Measurements from ENCODE around the gene CCDC33.
A peak's percentile ranks its signal among the peaks of the same experiment; 100 is the strongest.

The CCDC33 gene

GRCh38 chr15:74263466-74263865, 27.3 kb downstream of the CCDC33 start:
- no peak for DNase-seq
- H3K79me1 ChIP-seq (ENCODE audit: low read length): no peaks in the 10 kb centered on the region
- H4K8ac ChIP-seq (ENCODE audit: low read depth, low read length): no peak overlapping the region
- no CpG with 5 or more reads among the region's 5 CpGs for WGBS (ENCODE audit: extremely low coverage, insufficient coverage, low lambda C conversion rate)
- no peak overlapping the region for H3K9ac ChIP-seq (ENCODE audit: low read length)
- no peaks in the 10 kb centered on the region for H3K27me3 ChIP-seq (ENCODE audit: insufficient read depth, low read length, poor library complexity)
- no peak overlapping the region for H3K56ac ChIP-seq (ENCODE audit: low read length)
- H3K4me2 ChIP-seq (ENCODE audit: low read length): no peak overlapping the region
- H2BK5ac ChIP-seq (ENCODE audit: low read length): no peak overlapping the region
- no peaks in the 10 kb centered on the region for H3K36me3 ChIP-seq (ENCODE audit: control insufficient read depth, insufficient read depth, low read length)
- no peak overlapping the region for H4K5ac ChIP-seq (ENCODE audit: low read length)
- H2BK120ac ChIP-seq (ENCODE audit: low read depth, low read length): no peak overlapping the region
- H3K79me2 ChIP-seq (ENCODE audit: control insufficient read depth, insufficient read depth, low read length): no peaks in the 10 kb centered on the region
- no peak overlapping the region for H2AK5ac ChIP-seq (ENCODE audit: low read length)
- no peak overlapping the region for H3K4me3 ChIP-seq (ENCODE audit: low read length)
- no peak overlapping the region for H3K23ac ChIP-seq (ENCODE audit: low read length)
- H3K18ac ChIP-seq (ENCODE audit: low read length): no peak overlapping the region
- no peak overlapping the region for H2BK15ac ChIP-seq (replicated peaks; ENCODE audit: low read depth)
- peaks cover 3% of the 10 kb centered on the region for H3K4me1 ChIP-seq (ENCODE audit: control insufficient read depth, low read depth, low read length)
- H3K27ac ChIP-seq (ENCODE audit: low read depth, low read length): no peak overlapping the region
- H3K4ac ChIP-seq (ENCODE audit: low read depth, low read length): no peak overlapping the region

GRCh38 chr15:74264081-74264501, 28.0 kb downstream of the CCDC33 start:
- Histone ChIP-seq H2AK5ac (ENCODE audit: low read length) (no peak overlapping the region), H3K23ac (ENCODE audit: low read length) (no peak overlapping the region), H3K79me1 (ENCODE audit: low read length) (no peaks in the 10 kb centered on the region), H4K5ac (ENCODE audit: low read length) (no peak overlapping the region), H4K8ac (ENCODE audit: low read depth, low read length) (no peak overlapping the region), H3K4me3 (ENCODE audit: low read length) (no peak overlapping the region), H3K4me1 (ENCODE audit: control insufficient read depth, low read depth, low read length) (peaks cover 3% of the 10 kb centered on the region), H3K56ac (ENCODE audit: low read length) (no peak overlapping the region), H3K4ac (ENCODE audit: low read depth, low read length) (no peak overlapping the region), H3K9ac (ENCODE audit: low read length) (no peak overlapping the region), H2BK5ac (ENCODE audit: low read length) (no peak overlapping the region), H3K36me3 (ENCODE audit: control insufficient read depth, insufficient read depth, low read length) (no peaks in the 10 kb centered on the region), H2BK120ac (ENCODE audit: low read depth, low read length) (no peak overlapping the region), H3K18ac (ENCODE audit: low read length) (no peak overlapping the region), H3K4me2 (ENCODE audit: low read length) (no peak overlapping the region), H3K27ac (ENCODE audit: low read depth, low read length) (no peak overlapping the region), H2BK15ac (replicated peaks; ENCODE audit: low read depth) (no peak overlapping the region), H3K27me3 (ENCODE audit: insufficient read depth, low read length, poor library complexity) (no peaks in the 10 kb centered on the region), H3K79me2 (ENCODE audit: control insufficient read depth, insufficient read depth, low read length) (no peaks in the 10 kb centered on the region)
- peak; percentile 22 for DNase-seq
- no CpG with 5 or more reads among the region's 6 CpGs for WGBS (ENCODE audit: extremely low coverage, insufficient coverage, low lambda C conversion rate)

- H3K27me3 ChIP-seq (ENCODE audit: insufficient read depth, low read length, poor library complexity): no peaks in the 10 kb centered on the region
- peaks cover 3% of the 10 kb centered on the region for H3K4me1 ChIP-seq (ENCODE audit: control insufficient read depth, low read depth, low read length)
- no peak overlapping the region for H3K56ac ChIP-seq (ENCODE audit: low read length)
- WGBS (ENCODE audit: extremely low coverage, insufficient coverage, low lambda C conversion rate): no CpG with 5 or more reads among the region's 5 CpGs
- no peak overlapping the region for H2AK5ac ChIP-seq (ENCODE audit: low read length)
- H3K4me3 ChIP-seq (ENCODE audit: low read length): no peak overlapping the region
- no peak overlapping the region for H3K27ac ChIP-seq (ENCODE audit: low read depth, low read length)
- H2BK5ac ChIP-seq (ENCODE audit: low read length): no peak overlapping the region
- no peak overlapping the region for H2BK15ac ChIP-seq (replicated peaks; ENCODE audit: low read depth)
- H3K4me2 ChIP-seq (ENCODE audit: low read length): no peak overlapping the region
- H3K4ac ChIP-seq (ENCODE audit: low read depth, low read length): no peak overlapping the region
- H3K79me1 ChIP-seq (ENCODE audit: low read length): no peaks in the 10 kb centered on the region
- H2BK120ac ChIP-seq (ENCODE audit: low read depth, low read length): no peak overlapping the region
- H3K23ac ChIP-seq (ENCODE audit: low read length): no peak overlapping the region
- H3K36me3 ChIP-seq (ENCODE audit: control insufficient read depth, insufficient read depth, low read length): no peaks in the 10 kb centered on the region
- H4K5ac ChIP-seq (ENCODE audit: low read length): no peak overlapping the region
- H4K8ac ChIP-seq (ENCODE audit: low read depth, low read length): no peak overlapping the region
- peak; percentile 72 for DNase-seq
- H3K9ac ChIP-seq (ENCODE audit: low read length): no peak overlapping the region
- no peak overlapping the region for H3K18ac ChIP-seq (ENCODE audit: low read length)
- no peaks in the 10 kb centered on the region for H3K79me2 ChIP-seq (ENCODE audit: control insufficient read depth, insufficient read depth, low read length)
Observed at GRCh38 chr15:74265046-74265639, 29.0 kb downstream of the CCDC33 start.

GRCh38 chr15:74268020-74268419, 31.9 kb downstream of the CCDC33 start:
- Histone ChIP-seq H3K56ac (ENCODE audit: low read length) (no peak overlapping the region), H4K5ac (ENCODE audit: low read length) (no peak overlapping the region), H3K23ac (ENCODE audit: low read length) (no peak overlapping the region), H3K27ac (ENCODE audit: low read depth, low read length) (no peak overlapping the region), H2BK5ac (ENCODE audit: low read length) (no peak overlapping the region), H3K79me1 (ENCODE audit: low read length) (no peaks in the 10 kb centered on the region), H4K8ac (ENCODE audit: low read depth, low read length) (no peak overlapping the region), H3K27me3 (ENCODE audit: insufficient read depth, low read length, poor library complexity) (no peaks in the 10 kb centered on the region), H2BK15ac (replicated peaks; ENCODE audit: low read depth) (no peak overlapping the region), H3K4me1 (ENCODE audit: control insufficient read depth, low read depth, low read length) (peaks cover 3% of the 10 kb centered on the region), H3K36me3 (ENCODE audit: control insufficient read depth, insufficient read depth, low read length) (no peaks in the 10 kb centered on the region), H3K4me3 (ENCODE audit: low read length) (no peak overlapping the region), H3K4me2 (ENCODE audit: low read length) (no peak overlapping the region), H3K4ac (ENCODE audit: low read depth, low read length) (no peak overlapping the region), H3K18ac (ENCODE audit: low read length) (no peak overlapping the region), H2AK5ac (ENCODE audit: low read length) (no peak overlapping the region), H2BK120ac (ENCODE audit: low read depth, low read length) (no peak overlapping the region), H3K9ac (ENCODE audit: low read length) (no peak overlapping the region), H3K79me2 (ENCODE audit: control insufficient read depth, insufficient read depth, low read length) (no peaks in the 10 kb centered on the region)
- DNase-seq: no peak
- WGBS (ENCODE audit: extremely low coverage, insufficient coverage, low lambda C conversion rate): no CpG with 5 or more reads among the region's 6 CpGs

GRCh38 chr15:74269362-74270035, 33.4 kb downstream of the CCDC33 start:
- H4K5ac ChIP-seq (ENCODE audit: low read length): no peak overlapping the region
- H3K27me3 ChIP-seq (ENCODE audit: insufficient read depth, low read length, poor library complexity): no peaks in the 10 kb centered on the region
- WGBS (ENCODE audit: extremely low coverage, insufficient coverage, low lambda C conversion rate): no CpG with 5 or more reads among the region's 8 CpGs
- H2BK120ac ChIP-seq (ENCODE audit: low read depth, low read length): no peak overlapping the region
- H2AK5ac ChIP-seq (ENCODE audit: low read length): no peak overlapping the region
- H3K4ac ChIP-seq (ENCODE audit: low read depth, low read length): no peak overlapping the region
- H2BK5ac ChIP-seq (ENCODE audit: low read length): no peak overlapping the region
- H3K18ac ChIP-seq (ENCODE audit: low read length): no peak overlapping the region
- H3K79me2 ChIP-seq (ENCODE audit: control insufficient read depth, insufficient read depth, low read length): no peaks in the 10 kb centered on the region
- H3K4me2 ChIP-seq (ENCODE audit: low read length): no peak overlapping the region
- no peaks in the 10 kb centered on the region for H3K79me1 ChIP-seq (ENCODE audit: low read length)
- H4K8ac ChIP-seq (ENCODE audit: low read depth, low read length): no peak overlapping the region
- no peak overlapping the region for H3K9ac ChIP-seq (ENCODE audit: low read length)
- H2BK15ac ChIP-seq (replicated peaks; ENCODE audit: low read depth): no peak overlapping the region
- H3K56ac ChIP-seq (ENCODE audit: low read length): no peak overlapping the region
- H3K23ac ChIP-seq (ENCODE audit: low read length): no peak overlapping the region
- no peaks in the 10 kb centered on the region for H3K36me3 ChIP-seq (ENCODE audit: control insufficient read depth, insufficient read depth, low read length)
- no peak for DNase-seq
- no peak overlapping the region for H3K4me3 ChIP-seq (ENCODE audit: low read length)
- H3K4me1 ChIP-seq (ENCODE audit: control insufficient read depth, low read depth, low read length): no peaks in the 10 kb centered on the region
- H3K27ac ChIP-seq (ENCODE audit: low read depth, low read length): no peak overlapping the region

- no peak overlapping the region for H3K4me3 ChIP-seq (ENCODE audit: low read length)
- H3K4me2 ChIP-seq (ENCODE audit: low read length): no peak overlapping the region
- no peak overlapping the region for H3K4ac ChIP-seq (ENCODE audit: low read depth, low read length)
- no peaks in the 10 kb centered on the region for H3K79me1 ChIP-seq (ENCODE audit: low read length)
- no peaks in the 10 kb centered on the region for H3K4me1 ChIP-seq (ENCODE audit: control insufficient read depth, low read depth, low read length)
- no peaks in the 10 kb centered on the region for H3K79me2 ChIP-seq (ENCODE audit: control insufficient read depth, insufficient read depth, low read length)
- no peak overlapping the region for H2AK5ac ChIP-seq (ENCODE audit: low read length)
- WGBS (ENCODE audit: extremely low coverage, insufficient coverage, low lambda C conversion rate): no CpG with 5 or more reads among the region's 6 CpGs
- H2BK5ac ChIP-seq (ENCODE audit: low read length): no peak overlapping the region
- H3K27me3 ChIP-seq (ENCODE audit: insufficient read depth, low read length, poor library complexity): no peaks in the 10 kb centered on the region
- no peak overlapping the region for H3K23ac ChIP-seq (ENCODE audit: low read length)
- H3K36me3 ChIP-seq (ENCODE audit: control insufficient read depth, insufficient read depth, low read length): no peaks in the 10 kb centered on the region
- H3K56ac ChIP-seq (ENCODE audit: low read length): no peak overlapping the region
- no peak for DNase-seq
- H2BK120ac ChIP-seq (ENCODE audit: low read depth, low read length): no peak overlapping the region
- H3K27ac ChIP-seq (ENCODE audit: low read depth, low read length): no peak overlapping the region
- H3K9ac ChIP-seq (ENCODE audit: low read length): no peak overlapping the region
- no peak overlapping the region for H2BK15ac ChIP-seq (replicated peaks; ENCODE audit: low read depth)
- H3K18ac ChIP-seq (ENCODE audit: low read length): no peak overlapping the region
- no peak overlapping the region for H4K5ac ChIP-seq (ENCODE audit: low read length)
- no peak overlapping the region for H4K8ac ChIP-seq (ENCODE audit: low read depth, low read length)
Observed at GRCh38 chr15:74270155-74270554, 34.0 kb downstream of the CCDC33 start.
